Gastroesophageal sphincter (tissue), 3 donors: ENCODE results near the gene TLX2.

Experiments
- EP300 ChIP-seq: sonication (generic); formaldehyde crosslinking; IDR thresholded peaks from one replicate; pipeline ENCODE4 v1.6.1; 2017; ENCODE audit warnings: antibody characterized with exemption, mild to moderate bottlenecking
- TF ChIP-seq, protein P1 (sequence below), 4 experiments: fragments of 200-600 bp in 2 of 4; fragments of 450-650 bp in 2 of 4; sonication (generic) in 1 of 4; IDR thresholded peaks; one replicate each; pipeline ENCODE4 v1.5.1; 2017 to 2019; ENCODE audit warnings: antibody characterized with exemption in 4 of 4, mild to moderate bottlenecking in 2 of 4, moderate library complexity in 2 of 4

DNA sequence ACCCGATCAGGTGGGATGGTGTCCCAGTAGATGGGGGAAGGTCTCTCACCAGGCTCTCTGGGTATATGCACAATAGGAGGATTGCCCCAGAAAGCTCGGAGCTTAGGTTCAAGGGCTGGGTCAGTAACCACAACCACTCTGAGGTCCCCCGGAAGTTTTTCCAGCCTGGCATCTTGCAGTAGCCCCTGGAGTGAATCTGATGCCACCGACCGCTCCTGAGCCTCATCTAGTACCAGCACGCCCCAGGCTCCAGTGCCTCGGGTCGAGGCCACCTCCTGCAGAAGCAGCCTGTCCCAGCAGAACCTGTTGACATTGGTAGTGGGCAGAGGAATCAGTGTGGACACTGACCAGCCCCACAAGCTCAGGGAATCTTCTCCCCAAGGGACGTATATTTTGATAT lies 9.8 kb downstream of the TLX2 start:
- TF ChIP-seq EP300, result no peak
- TF ChIP-seq, protein P1, sequence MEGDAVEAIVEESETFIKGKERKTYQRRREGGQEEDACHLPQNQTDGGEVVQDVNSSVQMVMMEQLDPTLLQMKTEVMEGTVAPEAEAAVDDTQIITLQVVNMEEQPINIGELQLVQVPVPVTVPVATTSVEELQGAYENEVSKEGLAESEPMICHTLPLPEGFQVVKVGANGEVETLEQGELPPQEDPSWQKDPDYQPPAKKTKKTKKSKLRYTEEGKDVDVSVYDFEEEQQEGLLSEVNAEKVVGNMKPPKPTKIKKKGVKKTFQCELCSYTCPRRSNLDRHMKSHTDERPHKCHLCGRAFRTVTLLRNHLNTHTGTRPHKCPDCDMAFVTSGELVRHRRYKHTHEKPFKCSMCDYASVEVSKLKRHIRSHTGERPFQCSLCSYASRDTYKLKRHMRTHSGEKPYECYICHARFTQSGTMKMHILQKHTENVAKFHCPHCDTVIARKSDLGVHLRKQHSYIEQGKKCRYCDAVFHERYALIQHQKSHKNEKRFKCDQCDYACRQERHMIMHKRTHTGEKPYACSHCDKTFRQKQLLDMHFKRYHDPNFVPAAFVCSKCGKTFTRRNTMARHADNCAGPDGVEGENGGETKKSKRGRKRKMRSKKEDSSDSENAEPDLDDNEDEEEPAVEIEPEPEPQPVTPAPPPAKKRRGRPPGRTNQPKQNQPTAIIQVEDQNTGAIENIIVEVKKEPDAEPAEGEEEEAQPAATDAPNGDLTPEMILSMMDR (IDR thresholded peaks at IDR 0.05), result no peak
